ENCODE data around the gene ZBTB34.

GRCh38 chr9:126919193-126919592 is 58.8 kb downstream of the ZBTB34 start:
- TF ChIP-seq MAZ (CRISPR knock-in tag; conservative IDR thresholded peaks at IDR 0.05 in 1 of 2, IDR thresholded peaks at IDR 0.05 in 1 of 2) = no peak
- no peak for TF ChIP-seq ESRRA (IDR thresholded peaks at IDR 0.05; ENCODE audit: borderline replicate concordance, low read depth)
- TF ChIP-seq CTCF (IDR thresholded peaks at IDR 0.05 in 2 of 3, conservative IDR thresholded peaks at IDR 0.05 in 1 of 3; ENCODE audit: insufficient read depth in 2 of 3, low read depth in 1 of 3, low read length in 3 of 3) = no peak
- no peak for TF ChIP-seq ZNF512 (tag; IDR thresholded peaks at IDR 0.05)
- no peak for TF ChIP-seq SMAD3 (CRISPR knock-in tag; conservative IDR thresholded peaks at IDR 0.05)
- TF ChIP-seq ZBED1 (IDR thresholded peaks at IDR 0.05) = no peak
- TF ChIP-seq TAF9B (IDR thresholded peaks at IDR 0.05; ENCODE audit: partially characterized antibody) = no peak
- no peak for TF ChIP-seq GATAD2A (IDR thresholded peaks at IDR 0.05)
- TF ChIP-seq PRMT5 (CRISPR knock-in tag; IDR thresholded peaks at IDR 0.05) = no peak
- TF ChIP-seq MAFK (IDR thresholded peaks at IDR 0.05; ENCODE audit: low read length) = no peak

Measured in K562 (cell line).